Activated gamma-delta T cell treated with anti-CD3 and anti-CD28 coated beads, Interleukin-2, amount 50 U/mL, for 16 hours (primary cell): ENCODE results near the gene CAPZA2.

Experiments used
- DNase-seq: peaks from one replicate; pipeline ENCODE4 v3.0.0-alpha.2; 2020; ENCODE audit warnings: low read depth

The CAPZA2 gene

DNA sequence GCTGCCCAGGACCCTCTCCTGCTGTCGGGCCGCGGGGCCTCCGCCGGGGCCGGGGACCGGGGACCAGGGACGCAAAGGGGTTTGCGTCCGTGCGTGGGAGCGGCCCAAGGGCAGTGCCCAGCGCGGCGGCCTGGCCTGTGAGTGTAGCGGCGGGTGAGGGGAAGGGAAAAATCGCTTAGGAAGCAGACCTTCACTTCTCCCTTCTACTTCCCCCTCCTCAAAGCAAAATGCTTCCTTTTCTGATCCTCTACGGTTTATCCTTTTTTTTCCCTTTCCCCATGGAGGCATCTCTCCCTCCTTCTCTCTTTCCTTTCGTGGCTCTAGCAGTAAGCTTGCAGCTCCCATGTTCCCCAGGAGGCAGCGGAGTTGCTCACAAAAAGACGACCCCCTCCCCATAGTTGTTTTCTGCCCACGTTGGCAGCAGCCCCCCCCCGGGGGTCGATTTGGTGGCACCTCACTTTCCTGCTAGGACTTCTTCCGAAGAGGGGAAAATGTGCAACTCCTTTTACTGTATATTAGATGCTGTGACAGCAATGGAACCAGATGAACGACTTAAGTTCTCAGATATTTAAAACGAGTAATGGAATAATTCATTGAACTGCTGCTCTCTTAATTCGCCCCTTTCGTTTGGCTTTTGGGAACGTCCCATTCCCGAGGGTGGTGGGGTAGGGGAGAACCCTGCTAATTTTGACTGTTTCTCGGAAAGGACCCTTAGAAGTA is 724 bp downstream of the CAPZA2 start:
- DNase-seq, result no peak

DNA sequence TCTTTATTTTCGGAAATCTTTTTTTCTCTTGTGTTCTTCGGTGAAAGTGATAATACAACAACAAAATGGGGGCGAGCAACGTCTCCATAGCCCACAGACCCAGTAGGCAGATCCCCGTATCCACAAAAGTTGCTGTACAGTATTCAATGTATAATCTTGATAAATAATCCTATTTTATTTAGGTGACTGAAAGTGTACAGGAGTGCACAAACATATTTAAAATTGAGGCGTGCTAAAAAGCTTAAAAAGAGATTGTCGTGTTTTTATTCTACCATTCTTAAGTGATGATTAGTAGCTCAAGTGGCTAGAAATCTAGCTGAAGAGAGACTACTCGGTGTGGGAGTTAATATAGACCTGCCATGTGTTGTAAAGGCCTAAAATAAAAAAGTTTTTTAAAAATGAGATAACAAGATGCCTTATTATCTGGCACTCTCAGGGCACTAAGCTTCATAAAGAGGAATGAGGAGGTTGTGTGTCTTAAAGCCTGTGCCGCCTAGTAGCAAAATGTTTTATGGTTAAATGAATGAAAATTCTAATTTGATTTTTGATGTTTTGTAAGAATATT is 1.6 kb downstream of the CAPZA2 start:
- DNase-seq, result no peak

DNA sequence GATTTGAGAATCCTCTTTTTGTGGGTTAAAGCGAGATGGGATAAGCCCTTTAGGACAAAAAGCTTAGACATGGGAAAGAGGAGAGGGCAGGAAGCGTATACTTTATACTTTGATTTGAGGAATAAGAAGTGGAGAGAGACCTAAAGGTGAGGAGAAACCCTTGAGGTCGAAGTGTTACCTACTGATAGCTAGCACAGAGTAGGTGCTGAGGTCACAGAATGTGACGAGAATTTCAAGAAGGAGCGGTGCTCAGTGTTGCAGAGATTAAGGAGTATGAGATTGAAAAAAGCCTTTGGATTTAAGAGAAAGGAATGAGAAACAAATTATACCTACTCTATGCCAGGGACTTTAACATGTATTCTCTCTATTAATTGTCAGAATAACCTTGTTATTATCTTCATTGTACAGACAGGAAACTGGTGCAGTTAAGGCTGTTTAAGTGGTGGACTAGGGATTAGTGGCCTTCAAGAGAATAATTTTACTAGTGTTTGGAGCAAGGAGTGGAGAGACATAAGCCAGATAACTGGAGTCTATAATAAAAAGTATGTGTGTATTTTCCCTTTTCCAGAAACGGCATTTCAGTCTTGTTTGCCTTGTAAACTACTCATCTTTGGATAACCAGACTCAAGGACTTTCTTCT is 8.8 kb downstream of the CAPZA2 start:
- DNase-seq, result no peak

DNA sequence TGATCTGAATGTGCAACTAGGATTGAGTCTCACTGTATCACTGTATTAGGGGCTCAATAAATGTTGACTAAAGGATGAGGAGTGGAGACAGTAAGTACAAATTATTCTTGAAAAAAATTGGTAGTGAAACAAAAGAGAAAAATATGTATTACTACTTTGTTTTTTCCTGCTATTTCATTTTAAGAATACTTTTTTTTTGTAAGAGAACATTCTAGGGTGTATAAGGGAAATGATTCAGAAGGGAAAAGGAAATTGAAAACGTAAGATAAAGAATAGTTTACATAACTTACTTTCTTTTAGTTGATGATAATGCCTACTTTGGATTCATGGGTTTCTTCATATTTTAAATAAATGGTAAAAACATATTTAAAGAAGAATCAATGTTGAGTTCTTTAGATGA is 9.6 kb downstream of the CAPZA2 start:
- no peak for DNase-seq

DNA sequence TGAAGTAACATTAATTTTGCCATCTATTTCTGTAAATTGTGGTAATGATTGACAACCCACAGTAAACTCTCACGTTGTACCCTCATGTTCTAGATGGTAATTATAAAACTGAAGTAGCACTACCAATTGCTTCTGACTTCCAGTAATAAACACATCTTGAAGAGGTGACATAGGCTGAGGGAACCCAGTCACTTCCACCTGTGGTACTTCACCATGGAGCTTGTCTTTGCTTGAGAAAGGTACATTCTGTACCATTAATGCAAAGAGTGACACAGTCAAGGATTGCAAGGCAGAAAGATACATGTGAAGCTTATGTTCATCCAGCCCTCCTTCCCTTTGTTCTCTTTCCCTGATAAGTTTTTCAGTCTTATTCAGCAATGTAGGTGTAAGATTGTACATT is 11.2 kb downstream of the CAPZA2 start:
- no peak for DNase-seq

DNA sequence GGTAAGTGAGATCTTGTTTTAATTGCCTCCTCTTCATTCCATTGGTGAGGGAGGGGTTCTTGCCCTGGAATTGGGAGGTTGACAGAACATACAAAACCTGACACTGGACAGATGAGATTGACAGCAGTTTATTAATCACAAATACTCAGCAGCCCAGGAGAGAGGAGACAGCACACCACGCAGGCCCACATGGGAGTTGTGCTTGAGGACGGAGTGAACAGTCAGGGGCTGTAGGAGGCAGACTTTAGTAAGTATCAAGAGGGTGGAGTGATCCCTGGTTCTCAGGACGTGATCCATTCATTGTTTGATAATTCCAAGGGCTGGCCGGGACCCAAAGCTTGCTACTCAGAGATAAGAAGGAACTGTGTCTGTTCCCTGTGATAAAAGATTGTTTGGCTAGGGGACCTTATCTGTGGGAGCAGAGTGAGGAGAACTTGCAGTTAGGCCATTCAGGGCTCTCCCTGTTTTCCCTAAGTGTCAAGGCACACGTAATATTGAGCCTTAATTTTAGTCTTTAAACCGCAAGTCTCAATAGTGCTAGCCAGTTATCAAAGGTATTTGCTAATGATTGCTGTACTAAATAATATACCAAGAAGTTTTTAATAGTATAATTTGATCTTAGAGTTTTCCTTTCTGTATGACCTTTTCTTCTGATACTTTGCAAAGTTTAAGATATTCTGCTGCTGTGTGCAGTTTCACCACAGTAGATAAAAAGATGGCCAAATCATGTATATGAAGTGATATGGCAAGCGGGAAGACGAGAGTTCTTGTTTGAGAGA is 14.5 kb downstream of the CAPZA2 start:
- DNase-seq, result no peak

DNA sequence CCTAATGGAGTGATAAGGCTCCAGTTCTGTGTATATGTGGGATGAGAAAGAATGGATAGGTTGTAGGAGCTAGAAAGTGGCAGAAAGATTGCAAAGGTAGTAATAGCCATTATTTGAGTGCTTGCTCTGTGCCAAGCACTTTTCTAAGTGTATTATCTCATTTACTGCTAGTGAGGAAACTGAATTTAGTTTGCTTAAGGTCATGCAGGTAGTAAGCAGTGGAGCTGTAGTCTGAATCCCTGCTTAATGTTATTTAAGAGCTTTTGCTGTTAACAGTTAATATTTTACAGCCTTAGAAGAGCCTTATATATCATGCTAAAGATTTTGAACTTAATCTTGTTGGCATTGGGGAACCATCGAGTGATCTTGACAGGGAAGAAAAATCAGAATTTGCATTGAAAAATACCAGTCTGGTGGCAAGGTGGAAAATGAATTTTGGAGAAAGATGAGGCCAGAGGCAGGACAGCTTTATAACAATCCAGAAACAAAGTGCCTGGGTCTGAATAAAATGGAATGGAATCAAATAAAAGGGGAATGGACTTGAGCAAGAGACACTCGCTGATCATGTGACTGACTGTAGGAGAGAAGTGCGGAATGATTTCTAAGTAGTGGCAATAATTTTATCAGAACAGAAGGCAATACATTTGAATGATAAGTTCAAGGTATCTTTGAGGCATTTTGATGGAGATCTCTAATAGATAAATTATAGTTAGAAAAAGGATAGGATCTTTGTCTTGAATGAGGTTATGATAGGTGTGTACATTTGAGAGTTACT is 15.2 kb downstream of the CAPZA2 start:
- DNase-seq, result no peak

DNA sequence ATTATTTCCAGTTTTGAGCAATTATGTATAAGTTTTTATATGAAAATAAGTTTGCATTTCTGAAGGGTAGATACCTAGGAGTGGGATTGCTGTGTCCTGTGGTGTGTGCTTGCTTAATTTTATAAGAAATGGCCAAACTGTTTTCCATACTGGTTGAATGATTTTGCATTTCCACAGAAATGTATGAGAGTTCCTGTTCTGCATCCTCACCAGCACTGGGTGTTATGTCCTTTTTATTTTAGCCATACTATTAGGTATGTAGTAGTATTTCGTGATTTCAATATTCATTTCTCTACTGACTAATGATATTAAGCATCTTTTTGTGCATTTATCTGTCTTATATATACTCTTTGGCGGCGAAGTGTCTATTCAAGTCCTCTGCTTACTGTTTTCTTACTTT is 22.3 kb downstream of the CAPZA2 start:
- no peak for DNase-seq

DNA sequence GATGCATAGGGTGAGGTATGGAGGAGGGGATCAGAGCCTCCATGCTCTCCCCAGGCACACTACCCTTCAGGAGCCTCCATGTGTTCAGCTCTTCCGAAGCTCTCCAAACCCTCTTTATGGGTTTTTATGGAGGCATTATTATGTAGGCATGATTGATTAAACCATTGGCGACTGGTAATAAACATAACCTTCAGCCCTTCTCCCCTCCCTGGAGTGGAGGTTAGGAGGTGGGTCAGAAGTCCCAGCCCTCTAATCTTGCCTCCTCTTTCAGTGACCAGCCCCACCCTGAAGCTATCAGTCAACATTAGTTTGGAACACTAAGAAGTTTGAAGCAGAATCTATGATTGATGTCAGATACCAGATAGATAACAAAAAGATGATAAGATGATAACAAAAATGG is 23.3 kb downstream of the CAPZA2 start:
- DNase-seq, result no peak

DNA sequence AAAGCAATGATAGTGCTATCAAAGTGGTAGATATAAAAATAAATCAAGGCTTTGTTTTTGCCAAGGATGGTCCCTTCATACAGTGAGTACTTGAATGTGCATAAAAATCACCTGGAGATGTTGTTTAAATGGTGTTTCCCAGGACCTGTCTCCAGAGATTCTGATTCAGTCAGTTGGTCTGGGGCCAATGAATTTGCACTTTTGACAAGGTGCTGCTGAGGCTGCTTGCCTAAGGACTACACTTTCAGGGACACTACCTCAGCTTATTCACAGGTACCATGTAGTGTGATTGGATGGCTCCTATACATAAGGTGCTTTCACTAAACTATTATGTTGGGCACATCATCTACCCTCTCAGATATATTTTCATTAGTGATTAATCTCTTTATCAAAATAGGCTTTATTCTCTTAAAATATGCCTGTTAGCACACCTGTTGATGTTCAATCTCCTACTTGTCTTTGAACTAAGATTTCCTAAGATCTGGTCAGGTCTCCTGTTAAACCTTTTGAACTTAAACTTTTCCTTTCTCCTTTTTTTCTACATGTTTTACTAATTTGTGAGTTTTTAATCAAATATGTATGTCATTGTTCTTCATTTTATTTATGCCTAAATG is 24.3 kb downstream of the CAPZA2 start:
- DNase-seq, result no peak

DNA sequence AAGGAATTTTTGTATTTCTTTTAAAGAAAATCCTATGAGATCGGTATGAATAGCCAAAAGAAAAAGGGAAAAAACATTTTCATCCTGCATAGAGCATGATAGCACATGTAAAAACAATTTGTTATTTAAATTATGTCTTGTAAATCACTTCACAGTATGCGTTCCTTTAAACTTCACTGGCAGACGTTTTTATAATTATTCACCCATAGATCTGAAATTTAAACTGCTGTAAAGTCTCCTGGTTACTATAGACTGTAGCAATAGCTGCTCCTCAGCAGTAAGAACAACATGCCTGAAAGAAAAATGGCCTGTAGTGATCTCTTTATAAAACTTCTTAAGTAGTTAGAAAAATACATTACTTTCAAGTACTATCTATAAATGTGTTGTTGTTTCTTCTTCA is 26.5 kb downstream of the CAPZA2 start:
- no peak for DNase-seq

DNA sequence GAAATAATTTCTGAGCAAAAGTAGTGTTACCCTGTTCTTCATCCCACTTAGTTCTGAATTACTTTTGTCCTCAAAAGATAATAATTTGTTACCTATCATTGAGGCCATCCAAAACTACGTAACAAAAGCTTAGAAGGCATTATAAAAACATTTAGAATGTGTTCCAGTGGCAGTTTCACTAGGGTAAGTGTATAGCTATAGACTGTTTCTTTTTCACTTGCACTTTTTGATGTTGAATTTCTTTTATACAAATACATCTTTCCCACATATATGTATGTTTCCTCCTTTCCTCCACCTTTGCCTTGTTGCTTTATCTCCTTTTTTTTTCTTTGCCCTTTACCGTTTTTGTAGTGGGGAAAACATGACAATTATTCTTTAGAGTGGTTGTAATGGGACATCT is 33.5 kb downstream of the CAPZA2 start:
- DNase-seq, result no peak

DNA sequence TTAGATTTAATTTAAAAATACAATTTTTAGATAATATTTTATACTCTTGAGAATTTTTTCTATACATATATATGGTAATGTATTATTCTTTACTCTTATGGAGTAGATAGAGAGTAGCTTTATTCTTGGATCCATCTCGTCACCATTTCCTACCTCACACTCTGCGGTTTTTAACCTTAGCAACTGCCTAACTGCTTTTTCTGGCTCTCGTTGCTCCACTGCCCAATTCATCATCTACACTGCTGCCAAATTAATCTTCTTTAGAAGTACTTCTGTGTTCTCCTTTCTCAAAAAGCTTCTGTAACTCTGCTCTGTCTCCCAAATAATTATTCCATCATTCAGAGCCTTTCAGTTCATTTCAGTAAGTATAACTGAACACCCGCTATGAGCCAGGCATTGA is 35.3 kb downstream of the CAPZA2 start:
- no peak for DNase-seq

DNA sequence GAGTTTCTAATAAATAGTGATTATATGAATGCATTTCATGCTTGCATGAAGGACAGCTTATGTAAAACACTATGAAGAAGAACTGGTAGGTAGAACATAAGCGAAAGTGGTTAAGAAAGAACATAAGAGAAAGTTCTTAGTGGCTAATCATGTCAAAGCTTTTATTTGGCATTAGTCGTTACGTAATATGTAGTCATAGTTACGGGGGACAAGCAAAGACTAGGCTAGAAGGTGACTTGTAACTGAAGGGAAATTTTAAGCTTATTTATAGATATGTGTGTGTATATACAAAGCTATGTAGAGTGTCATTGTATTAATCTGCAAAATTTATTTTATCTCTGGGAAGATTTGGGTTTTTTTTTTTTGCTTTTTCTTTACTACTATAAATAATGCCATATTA is 36.9 kb downstream of the CAPZA2 start:
- no peak for DNase-seq

DNA sequence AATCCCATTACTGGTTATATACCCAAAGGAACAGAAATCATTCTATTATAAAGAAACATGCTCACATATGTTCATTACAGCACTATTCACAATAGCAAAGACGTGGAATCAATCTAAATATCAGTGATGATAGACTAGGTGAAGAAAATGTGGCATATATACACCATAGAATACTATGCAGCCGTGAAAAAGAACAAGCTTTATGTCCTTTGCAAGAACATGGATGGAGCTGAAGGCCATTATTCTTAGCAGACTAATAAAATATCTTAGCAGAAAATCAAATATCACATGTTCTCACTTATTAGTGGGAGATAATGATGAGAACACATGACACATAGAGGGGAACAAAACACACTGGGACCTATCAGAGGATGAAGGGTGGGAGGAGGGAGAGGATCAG is 38.8 kb downstream of the CAPZA2 start:
- no peak for DNase-seq

DNA sequence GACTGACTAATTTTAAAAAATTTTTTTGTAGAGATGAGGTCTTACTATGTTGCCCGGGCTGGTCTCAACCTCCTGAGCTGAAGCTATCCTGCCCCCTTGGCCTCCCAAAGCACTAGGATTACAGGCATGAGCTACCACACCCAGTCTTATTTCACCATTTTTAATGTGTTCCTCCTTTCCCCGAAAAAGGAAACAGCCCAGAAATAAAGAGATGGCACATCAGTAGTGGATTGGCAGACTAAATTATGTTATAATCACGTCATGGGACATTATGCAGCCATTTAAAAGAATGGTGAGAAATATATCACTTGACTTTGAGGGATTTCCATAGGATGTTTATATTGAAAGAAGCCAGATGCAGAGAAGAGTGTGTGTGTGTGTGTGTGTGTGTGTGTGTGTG is 40.5 kb downstream of the CAPZA2 start:
- DNase-seq, result no peak

DNA sequence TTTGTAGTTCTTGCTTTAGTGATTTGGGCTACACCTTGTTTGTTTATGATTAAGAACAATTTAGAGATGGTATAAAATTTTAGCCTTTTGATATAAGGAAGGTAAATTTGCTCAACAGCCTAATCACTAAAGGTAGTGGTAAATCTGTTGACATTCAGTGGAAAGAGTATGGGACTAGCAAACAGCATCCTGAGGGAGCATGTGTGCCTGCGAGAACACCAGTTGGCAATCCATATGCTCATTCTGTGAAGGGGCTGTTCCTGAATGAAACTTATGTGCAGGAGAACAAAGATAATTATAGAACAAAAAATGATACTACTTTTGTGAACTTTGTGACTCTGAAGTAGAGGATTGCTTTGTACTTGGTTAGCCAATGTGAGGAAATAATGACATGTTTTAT is 44.0 kb downstream of the CAPZA2 start:
- DNase-seq, result no peak

DNA sequence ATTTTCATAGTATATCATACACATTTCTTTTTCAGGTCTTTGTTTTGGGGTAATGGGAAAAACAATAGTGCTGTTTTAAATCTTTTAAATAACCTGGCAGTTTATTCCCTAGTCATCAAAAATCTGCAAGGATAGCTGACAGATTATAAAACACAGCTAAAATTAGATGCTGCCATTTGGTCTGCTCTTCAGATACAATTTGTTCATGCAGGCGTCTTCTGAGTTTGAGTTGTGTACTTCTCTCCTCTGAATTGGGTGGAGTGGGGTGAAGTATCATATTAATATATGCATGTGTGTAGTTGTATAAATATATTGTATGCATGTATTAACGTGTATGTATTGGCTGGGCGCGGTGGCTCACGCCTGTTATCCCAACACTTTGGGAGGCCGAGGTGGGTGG is 48.0 kb downstream of the CAPZA2 start:
- DNase-seq, result no peak

DNA sequence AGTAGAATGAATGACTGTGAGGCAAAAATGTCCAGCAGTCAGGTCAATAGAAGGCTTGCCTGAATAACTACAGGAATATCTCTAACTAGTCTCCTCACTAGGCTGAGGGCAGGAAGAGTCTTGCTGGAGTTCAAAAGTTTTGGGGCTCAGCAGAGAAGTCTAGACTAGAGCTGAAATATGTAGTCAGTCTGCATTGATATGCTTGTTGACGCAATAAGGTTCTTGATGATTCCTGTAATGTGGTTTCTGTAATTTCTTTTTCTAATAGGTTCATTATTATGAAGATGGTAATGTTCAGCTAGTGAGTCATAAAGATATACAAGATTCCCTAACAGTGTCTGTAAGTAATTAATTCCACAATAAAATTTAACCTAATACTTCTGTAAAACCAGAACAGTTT is 49.4 kb downstream of the CAPZA2 start:
- no peak for DNase-seq

DNA sequence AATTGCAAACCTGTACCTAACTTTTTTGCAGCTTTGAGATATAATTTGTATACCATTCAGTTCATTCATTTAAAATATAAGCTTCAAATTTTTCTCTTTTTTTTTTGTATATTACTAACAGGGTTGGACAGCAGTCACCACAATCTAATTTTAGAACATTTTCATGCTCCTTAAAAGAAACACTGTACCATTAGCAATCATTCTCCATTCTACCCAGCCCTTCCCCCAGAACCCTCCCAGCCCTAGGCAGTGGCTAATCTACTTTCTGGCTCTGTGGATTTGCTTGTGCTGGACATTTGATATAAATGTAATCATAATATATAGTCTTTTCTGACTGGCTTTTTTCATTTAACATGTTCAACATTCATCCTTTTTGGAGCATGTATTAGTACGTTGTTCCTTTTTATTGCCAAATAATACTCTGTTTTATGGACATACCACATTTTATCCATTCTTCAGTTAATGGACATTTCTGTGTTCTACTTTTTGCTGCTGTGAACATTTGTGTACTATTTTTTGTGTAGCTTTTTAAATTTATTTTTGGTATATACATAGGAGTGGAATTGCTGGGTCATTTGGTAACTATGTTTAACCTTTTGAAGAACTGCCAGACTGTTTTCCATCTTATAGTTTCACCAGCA is 50.0 kb downstream of the CAPZA2 start:
- DNase-seq, result no peak

DNA sequence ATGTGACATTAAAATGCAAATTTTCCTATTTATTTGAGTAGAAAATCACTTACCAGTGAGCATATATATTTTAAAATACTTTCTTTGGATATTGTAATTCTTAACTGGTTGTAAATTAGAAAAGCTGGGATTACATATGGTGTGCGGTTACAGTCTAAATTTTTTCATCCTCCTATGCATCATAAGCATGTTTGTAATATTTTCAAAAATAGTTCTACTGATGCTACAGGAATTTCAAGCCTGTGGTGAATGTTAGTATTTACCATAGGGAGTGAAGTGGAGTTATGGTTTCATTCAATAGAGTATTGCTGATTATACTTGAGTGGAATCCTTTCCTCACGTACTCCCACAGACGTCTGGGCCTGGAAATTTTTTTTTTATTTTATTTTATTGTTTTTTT is 56.3 kb downstream of the CAPZA2 start:
- DNase-seq, result no peak
